K562 (cell line): ENCODE data around the gene NMNAT2. TPM values are rescaled to one million over a fixed set of nuclear protein-coding genes. Genes with fewer than 3 reads are reported as not detected.

ENCODE experiments used
- ATAC-seq: fragments of 200-7000 bp; cut with Tn5 transposase; 3 replicates; pipeline ENCODE4 v1.9.1; 2020; ENCODE audit warnings: moderate library complexity
- BruUV-seq: library from RNA; stranded (reverse); fragments of 400-500 nt; replicated peaks from 2 replicates; lab custom pipeline; 2021; lab: Mats Ljungman, UMichigan
- CTCF ChIA-PET: fragments of 300-600 bp; formaldehyde crosslinking; extraction: SDS; loops from one replicate; lab custom pipeline; 2021; ENCODE audit warnings: low intra/inter-chr PET ratio; lab: Yijun Ruan, JAX
- POLR2A ChIA-PET: fragments of 300-600, 350-650 bp; sonication (Branson Sonifier 250); formaldehyde crosslinking; extraction: SDS; loops from one replicate; lab custom pipeline; 2021; ENCODE audit warnings: antibody characterized with exemption, inconsistent platforms; lab: Yijun Ruan, JAX
- DNase-seq, 4 experiments: peaks; one replicate each; pipeline versions ENCODE4 v3.0.0 to v3.0.0-alpha.2; 2011 to 2018; ENCODE audit warnings: low spot score in 3 of 4, mixed read lengths in 3 of 4; ENCODE audit errors: extremely low read depth in 1 of 4
- FAIRE-seq: peaks from 2 replicates; lab custom pipeline; 2011; peaks lifted over from hg19 to GRCh38; lab: Jason Lieb, UNC
- H2AFZ ChIP-seq: 2 replicates; pipeline ENCODE4 v1.6.0; 2011; ENCODE audit warnings: low read depth, low read length, control low read depth, inconsistent platforms
- H3K27ac ChIP-seq: fragments of 200-600 bp; 3 replicates; pipeline ENCODE4 v1.8.0; 2011; ENCODE audit warnings: low read depth, mild to moderate bottlenecking, control low read depth, inconsistent platforms, low read length, moderate library complexity, mixed read lengths; ENCODE audit errors: extremely low read depth
- H3K27me3 ChIP-seq, 2 experiments: fragments of 300-600 bp in 1 of 2; 2 replicates in 1 of 2; 3 replicates in 1 of 2; pipeline versions ENCODE4 v1.6.0 to v1.8.0; 2011; ENCODE audit warnings: inconsistent platforms in 2 of 2, low read length in 2 of 2, mild to moderate bottlenecking in 1 of 2, mixed read lengths in 1 of 2, moderate library complexity in 1 of 2; ENCODE audit not compliant: control insufficient read depth in 2 of 2, insufficient read depth in 2 of 2
- H3K36me3 ChIP-seq: fragments of 300-600 bp; 3 replicates; pipeline ENCODE4 v1.8.0; 2011; ENCODE audit warnings: mild to moderate bottlenecking, low read length, inconsistent platforms; ENCODE audit not compliant: control insufficient read depth, insufficient read depth
- H3K4me1 ChIP-seq, 2 experiments: fragments of 200-600 bp in 1 of 2; replicated peaks in 1 of 2; 2 replicates in 1 of 2; 3 replicates in 1 of 2; pipeline versions ENCODE4 v1.5.1 to v1.8.0; 2011; ENCODE audit warnings: inconsistent platforms in 2 of 2, low read length in 2 of 2, mild to moderate bottlenecking in 1 of 2, mixed read lengths in 1 of 2, moderate library complexity in 1 of 2; ENCODE audit not compliant: control insufficient read depth in 2 of 2, insufficient read depth in 2 of 2
- H3K4me2 ChIP-seq: 2 replicates; pipeline ENCODE4 v1.6.1; 2011; ENCODE audit warnings: low read length, control low read depth, inconsistent platforms, mixed read lengths; ENCODE audit not compliant: insufficient read depth
- H3K4me3 ChIP-seq: fragments of 200-600 bp; sonication (generic), shearing (Covaris generic); 2 replicates; pipeline ENCODE4 v1.5.1; 2016; ENCODE audit warnings: control low read depth, inconsistent platforms
- H3K79me2 ChIP-seq: fragments of 200-600 bp; 3 replicates; pipeline ENCODE4 v1.8.0; 2011; ENCODE audit warnings: low read length, inconsistent platforms; ENCODE audit not compliant: control insufficient read depth, insufficient read depth
- H3K9ac ChIP-seq, 2 experiments: 2 replicates each; pipeline versions ENCODE4 v1.6.0 to v1.6.1; 2011; ENCODE audit warnings: low read depth in 2 of 2, low read length in 2 of 2, control low read depth in 1 of 2, inconsistent platforms in 1 of 2, mild to moderate bottlenecking in 1 of 2, mixed read lengths in 1 of 2; ENCODE audit not compliant: insufficient read depth in 1 of 2
- H3K9me1 ChIP-seq: one replicate; pipeline ENCODE4 v1.6.0; 2011; ENCODE audit warnings: inconsistent platforms, mild to moderate bottlenecking, low read length, moderate library complexity; ENCODE audit not compliant: control insufficient read depth, insufficient read depth
- H3K9me3 ChIP-seq: replicated peaks from 2 replicates; pipeline ENCODE4 v1.5.1; 2011; ENCODE audit warnings: low read depth, low read length, inconsistent platforms; ENCODE audit not compliant: control insufficient read depth, insufficient read depth
- H4K20me1 ChIP-seq: replicated peaks from 2 replicates; pipeline ENCODE4 v1.6.1; 2011; ENCODE audit warnings: low read length, inconsistent platforms, mixed read lengths; ENCODE audit not compliant: control insufficient read depth, insufficient read depth
- ZNF12 ChIP-seq: sonication (generic); formaldehyde crosslinking; IDR thresholded peaks from 2 replicates; pipeline ENCODE4 v1.4.0; 2020; ENCODE audit warnings: mild to moderate bottlenecking, missing genetic modification reagents
- WGBS: fragments of 100-300 bp; shearing (Covaris generic); methylation state at CpG from one replicate; pipeline ENCODE4 v1.1.6; 2016; ENCODE audit warnings: low coverage, mixed read lengths; ENCODE audit not compliant: insufficient coverage; ENCODE audit errors: missing lambda C conversion rate; 5-methylcytosine and 5-hydroxymethylcytosine counted together
- in situ Hi-C: fragments of 300-500 bp; cut with MboI; formaldehyde crosslinking; loops from 4 replicates; pipeline ENCODE4 v1.15.0; 2018; ENCODE audit warnings: inconsistent platforms, mixed read lengths
- intact Hi-C: fragments of 100-400 bp; cut with micrococcal nuclease; formaldehyde crosslinking; loops from 2 replicates; pipeline ENCODE4 v1.14.2; 2022
- polyA plus RNA-seq, 8 experiments: library from polyadenylated mRNA; depleted of rRNA in 4 of 8; stranded (reverse) in 5 of 8; unstranded in 3 of 8; fragments of >200 nt; fragmentation: Nextera tagmentation in 2 of 8; fragmentation: Illumina TruSeq in 1 of 8; extraction: Ambion mirVana in 2 of 8; extraction: Trizol in 1 of 8; gene quantifications; 2 replicates each; pipeline versions ENCODE4 v1.2.1 to v1.2.3, GENCODE V29; 2011 to 2014; ENCODE audit warnings: inconsistent platforms in 1 of 8, missing spikeins in 1 of 8
- total RNA-seq, 7 experiments: library from RNA; depleted of rRNA in 6 of 7; stranded (reverse); fragments of >200 nt in 6 of 7; fragmentation: Illumina TruSeq in 2 of 7; extraction: Trizol in 2 of 7; gene quantifications; 2 replicates each; pipeline versions ENCODE4 v1.2.1 to v1.2.3, GENCODE V29; 2011 to 2021; ENCODE audit warnings: low replicate concordance in 1 of 7
- TF ChIP-seq, protein P1 (sequence below): fragments of 450-650 bp; IDR thresholded peaks from 2 replicates; pipeline ENCODE4 v1.6.1; 2016; ENCODE audit warnings: low read depth

The NMNAT2 gene
- total and polyA plus RNA-seq, 9 of the 15 experiments (the other 6 are each of a cell fraction or from before 2014, with no cell fraction given), result not detected

DNA sequence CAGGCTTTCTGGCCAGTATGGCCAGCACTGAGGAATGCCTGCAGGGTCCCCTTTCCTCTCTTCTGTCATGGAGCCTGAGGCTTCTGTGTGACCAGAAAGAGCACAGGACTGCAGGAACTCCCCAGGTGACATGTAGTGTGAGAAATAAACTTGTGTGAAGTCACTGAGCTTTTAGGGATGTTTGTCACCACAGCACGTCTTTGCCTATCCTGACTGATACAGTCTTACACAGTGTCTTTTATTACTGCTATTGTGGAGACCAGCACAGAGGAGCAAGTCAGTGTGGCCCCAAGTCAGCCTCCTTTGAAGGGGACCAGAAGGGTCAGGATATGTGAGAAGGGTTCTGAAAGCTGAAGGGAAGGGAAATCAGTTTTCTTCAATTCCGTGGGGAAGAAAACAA is 129.6 kb downstream of the NMNAT2 start:
- Histone ChIP-seq H4K20me1 (no peaks in the 10 kb centered on the region; the same call in 1 of the 2 replicates), H2AFZ (no peak overlapping the region), H3K36me3 (no peaks in the 10 kb centered on the region), H3K9me1 (no peaks in the 10 kb centered on the region), H3K4me1 (no peaks in the 10 kb centered on the region), H3K4me2 (no peak overlapping the region), H3K9ac (no peak overlapping the region), H3K9me3 (no peaks in the 10 kb centered on the region), H3K79me2 (no peaks in the 10 kb centered on the region), H3K27me3 (peaks cover 22 to 56% of the 10 kb centered on the region in 2 experiments; a peak in 4 of 5 replicates), H3K27ac (no peak overlapping the region), H3K4me3 (no peak overlapping the region)
- in situ Hi-C loops, result no loop called here
- FAIRE-seq (no peak), ATAC-seq (no peak), DNase-seq (no peak)
- intact Hi-C loops, result loop anchor here (5.0 to 10.0 kb wide), 2 partner anchors 249 to 626 kb away; no protein-coding TSS in a partner anchor
- WGBS, result 0% methylated on average over 2 of the region's 2 CpGs
- BruUV-seq, result no TSS peak
- ChIA-PET POLR2A (no interaction called here), CTCF (no interaction called here)
- peak; percentile 87 for TF ChIP-seq ZNF12 (CRISPR knock-in tag)
- TF ChIP-seq, protein P1, sequence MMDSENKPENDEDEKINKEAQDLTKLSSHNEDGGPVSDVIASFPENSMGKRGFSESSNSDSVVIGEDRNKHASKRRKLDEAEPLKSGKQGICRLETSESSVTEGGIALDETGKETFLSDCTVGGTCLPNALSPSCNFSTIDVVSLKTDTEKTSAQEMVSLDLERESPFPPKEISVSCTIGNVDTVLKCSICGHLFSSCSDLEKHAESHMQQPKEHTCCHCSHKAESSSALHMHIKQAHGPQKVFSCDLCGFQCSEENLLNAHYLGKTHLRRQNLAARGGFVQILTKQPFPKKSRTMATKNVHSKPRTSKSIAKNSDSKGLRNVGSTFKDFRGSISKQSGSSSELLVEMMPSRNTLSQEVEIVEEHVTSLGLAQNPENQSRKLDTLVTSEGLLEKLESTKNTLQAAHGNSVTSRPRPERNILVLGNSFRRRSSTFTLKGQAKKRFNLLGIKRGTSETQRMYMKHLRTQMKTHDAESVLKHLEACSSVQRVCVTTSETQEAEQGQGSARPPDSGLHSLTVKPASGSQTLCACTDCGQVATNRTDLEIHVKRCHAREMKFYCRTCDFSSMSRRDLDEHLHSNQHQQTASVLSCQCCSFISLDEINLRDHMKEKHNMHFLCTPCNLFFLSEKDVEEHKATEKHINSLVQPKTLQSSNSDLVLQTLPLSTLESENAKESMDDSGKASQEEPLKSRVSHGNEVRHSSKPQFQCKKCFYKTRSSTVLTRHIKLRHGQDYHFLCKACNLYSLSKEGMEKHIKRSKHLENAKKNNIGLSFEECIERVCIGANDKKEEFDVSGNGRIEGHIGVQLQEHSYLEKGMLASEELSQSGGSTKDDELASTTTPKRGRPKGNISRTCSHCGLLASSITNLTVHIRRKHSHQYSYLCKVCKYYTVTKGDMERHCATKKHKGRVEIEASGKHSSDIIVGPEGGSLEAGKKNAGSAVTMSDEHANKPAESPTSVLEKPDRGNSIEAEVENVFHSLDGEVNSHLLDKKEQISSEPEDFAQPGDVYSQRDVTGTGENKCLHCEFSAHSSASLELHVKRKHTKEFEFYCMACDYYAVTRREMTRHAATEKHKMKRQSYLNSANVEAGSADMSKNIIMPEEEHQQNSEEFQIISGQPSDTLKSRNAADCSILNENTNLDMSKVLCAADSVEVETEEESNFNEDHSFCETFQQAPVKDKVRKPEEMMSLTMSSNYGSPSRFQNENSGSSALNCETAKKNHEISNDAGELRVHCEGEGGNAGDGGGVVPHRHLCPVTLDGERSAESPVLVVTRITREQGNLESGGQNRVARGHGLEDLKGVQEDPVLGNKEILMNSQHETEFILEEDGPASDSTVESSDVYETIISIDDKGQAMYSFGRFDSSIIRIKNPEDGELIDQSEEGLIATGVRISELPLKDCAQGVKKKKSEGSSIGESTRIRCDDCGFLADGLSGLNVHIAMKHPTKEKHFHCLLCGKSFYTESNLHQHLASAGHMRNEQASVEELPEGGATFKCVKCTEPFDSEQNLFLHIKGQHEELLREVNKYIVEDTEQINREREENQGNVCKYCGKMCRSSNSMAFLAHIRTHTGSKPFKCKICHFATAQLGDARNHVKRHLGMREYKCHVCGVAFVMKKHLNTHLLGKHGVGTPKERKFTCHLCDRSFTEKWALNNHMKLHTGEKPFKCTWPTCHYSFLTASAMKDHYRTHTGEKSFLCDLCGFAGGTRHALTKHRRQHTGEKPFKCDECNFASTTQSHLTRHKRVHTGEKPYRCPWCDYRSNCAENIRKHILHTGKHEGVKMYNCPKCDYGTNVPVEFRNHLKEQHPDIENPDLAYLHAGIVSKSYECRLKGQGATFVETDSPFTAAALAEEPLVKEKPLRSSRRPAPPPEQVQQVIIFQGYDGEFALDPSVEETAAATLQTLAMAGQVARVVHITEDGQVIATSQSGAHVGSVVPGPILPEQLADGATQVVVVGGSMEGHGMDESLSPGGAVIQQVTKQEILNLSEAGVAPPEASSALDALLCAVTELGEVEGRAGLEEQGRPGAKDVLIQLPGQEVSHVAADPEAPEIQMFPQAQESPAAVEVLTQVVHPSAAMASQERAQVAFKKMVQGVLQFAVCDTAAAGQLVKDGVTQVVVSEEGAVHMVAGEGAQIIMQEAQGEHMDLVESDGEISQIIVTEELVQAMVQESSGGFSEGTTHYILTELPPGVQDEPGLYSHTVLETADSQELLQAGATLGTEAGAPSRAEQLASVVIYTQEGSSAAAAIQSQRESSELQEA, result no peak
